ENCODE measurements around the gene ATP10D.

The ATP10D gene

GRCh38 chr4:47530801-47531200 is 45.7 kb downstream of the ATP10D start:
- TF ChIP-seq CTCF (IDR thresholded peaks at IDR 0.05) (no peak), ZFX (IDR thresholded peaks at IDR 0.05; ENCODE audit: borderline replicate concordance) (no peak)
- H3K27ac ChIP-seq: no peak overlapping the region

GRCh38 chr4:47531241-47531953 is 46.3 kb downstream of the ATP10D start:
- no peak overlapping the region for H3K27ac ChIP-seq
- TF ChIP-seq CTCF (IDR thresholded peaks at IDR 0.05) (no peak), ZFX (IDR thresholded peaks at IDR 0.05; ENCODE audit: borderline replicate concordance) (no peak)

DNA sequence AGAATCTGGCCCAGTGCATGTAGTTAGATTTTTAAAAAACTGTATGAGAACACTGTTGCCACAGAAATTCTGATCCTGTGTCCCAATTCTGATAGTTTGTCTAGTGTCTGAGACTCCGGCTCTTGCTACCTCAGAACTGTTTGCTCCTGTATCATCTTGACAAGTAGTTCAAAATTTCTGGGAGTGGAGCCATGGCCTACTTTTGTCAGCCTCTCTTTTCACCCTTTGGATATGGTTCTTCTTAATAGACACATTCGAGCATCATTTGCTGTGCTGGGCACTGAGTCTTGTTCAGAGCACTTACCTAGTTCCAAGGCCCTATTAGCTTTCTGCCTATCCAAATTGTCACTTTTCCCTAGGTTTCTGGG is 46.9 kb downstream of the ATP10D start:
- no peak overlapping the region for H3K27ac ChIP-seq

GRCh38 chr4:47532658-47533057 is 47.6 kb downstream of the ATP10D start:
- H3K27ac ChIP-seq: no peak overlapping the region
- no peak for TF ChIP-seq ZFX (IDR thresholded peaks at IDR 0.05; ENCODE audit: borderline replicate concordance)
- TF ChIP-seq CTCF (IDR thresholded peaks at IDR 0.05): no peak

More for the DNA sequence above, 46.9 kb downstream of the ATP10D start:
- TF ChIP-seq CTCF (IDR thresholded peaks at IDR 0.05) (no peak), ZFX (IDR thresholded peaks at IDR 0.05; ENCODE audit: borderline replicate concordance) (no peak)

GRCh38 chr4:47533689-47534347 is 48.7 kb downstream of the ATP10D start:
- no peak overlapping the region for H3K27ac ChIP-seq

DNA sequence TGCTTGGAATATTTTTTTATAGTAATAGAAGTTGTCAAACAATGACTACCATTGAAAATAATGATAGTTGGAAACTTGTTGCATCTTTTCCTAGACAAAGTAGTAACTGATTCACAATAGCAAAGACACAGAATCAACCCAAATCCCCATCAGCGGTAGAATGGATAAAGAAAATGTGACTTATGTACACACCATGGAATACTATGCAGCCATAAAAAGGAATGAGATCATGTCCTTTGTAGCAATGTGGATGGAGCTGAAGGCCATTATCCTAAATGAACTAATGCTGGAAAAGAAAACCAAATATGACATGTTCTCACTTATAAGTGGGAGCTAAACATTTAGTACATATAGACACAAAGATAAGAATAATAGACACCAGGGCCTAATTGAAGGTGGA is 49.7 kb downstream of the ATP10D start:
- no peak for TF ChIP-seq CTCF (IDR thresholded peaks at IDR 0.05)
- no peak for TF ChIP-seq ZFX (IDR thresholded peaks at IDR 0.05; ENCODE audit: borderline replicate concordance)
- no peak overlapping the region for H3K27ac ChIP-seq

More at GRCh38 chr4:47533689-47534347, 48.7 kb downstream of the ATP10D start:
- no peak for TF ChIP-seq ZFX (IDR thresholded peaks at IDR 0.05; ENCODE audit: borderline replicate concordance)
- no peak for TF ChIP-seq CTCF (IDR thresholded peaks at IDR 0.05)

- TF ChIP-seq CTCF (IDR thresholded peaks at IDR 0.05) (no peak), ZFX (IDR thresholded peaks at IDR 0.05; ENCODE audit: borderline replicate concordance) (no peak)
- H3K27ac ChIP-seq: no peak overlapping the region
Measured at GRCh38 chr4:47535567-47536147, 50.6 kb downstream of the ATP10D start.

Data from 22Rv1 (cell line).